GM10248 (cell line): Measurements from ENCODE around the gene RERE.
A peak's percentile ranks its signal among the peaks of the same experiment; 100 is the strongest.
"Not testable (repeated sequence)": the region's sequence is repeated elsewhere in the genome, so short reads cannot be mapped to it uniquely, and the experiment has no call there.

Source experiments
- CTCF ChIA-PET: fragments of 300-600 bp; sonication (Branson Sonifier 250); formaldehyde crosslinking; extraction: SDS; loops from one replicate; lab custom pipeline; 2021; ENCODE audit warnings: antibody characterized with exemption; lab: Yijun Ruan, JAX
- POLR2A ChIA-PET: fragments of 350-650 bp; sonication (Branson Sonifier 250); formaldehyde crosslinking; extraction: SDS; loops from one replicate; lab custom pipeline; 2020; ENCODE audit warnings: antibody characterized with exemption; lab: Yijun Ruan, JAX
- DNase-seq: peaks from one replicate; pipeline ENCODE4 v3.0.0; 2012; ENCODE audit errors: extremely low spot score
- TF ChIP-seq, protein P1 (sequence below): IDR thresholded peaks from 2 replicates; pipeline ENCODE4 v1.5.1; 2012; ENCODE audit warnings: mild to moderate bottlenecking, low read depth; ENCODE audit errors: extremely low read depth, missing control alignments, control extremely low read depth

The RERE gene

DNA sequence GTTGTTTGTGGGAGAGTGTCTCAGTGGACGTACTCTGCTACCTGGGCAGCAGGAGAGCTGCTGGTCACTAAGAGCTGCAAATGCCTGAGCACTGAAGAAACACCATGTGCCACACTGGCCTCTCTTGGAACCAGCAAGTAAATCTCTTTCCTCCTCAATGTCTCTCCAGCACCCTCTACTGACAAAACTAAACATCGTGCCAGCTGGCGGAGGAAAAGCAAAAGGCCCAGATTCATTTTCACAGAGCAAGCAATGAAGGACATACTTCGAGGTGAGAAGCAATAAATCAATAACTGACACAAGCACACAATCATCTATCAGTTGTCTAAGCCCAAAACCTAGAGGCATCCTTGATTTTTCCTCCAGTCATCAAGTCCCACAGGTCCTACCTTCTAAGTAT, 78.1 kb downstream of the RERE start:
- CTCF ChIA-PET: interaction anchor here (1.5 to 5.0 kb wide), 3 partner anchors 8 to 174 kb away, joined by 3 to 47 read pairs (median 4); no protein-coding TSS in a partner anchor
- no peak for DNase-seq
- TF ChIP-seq, protein P1, sequence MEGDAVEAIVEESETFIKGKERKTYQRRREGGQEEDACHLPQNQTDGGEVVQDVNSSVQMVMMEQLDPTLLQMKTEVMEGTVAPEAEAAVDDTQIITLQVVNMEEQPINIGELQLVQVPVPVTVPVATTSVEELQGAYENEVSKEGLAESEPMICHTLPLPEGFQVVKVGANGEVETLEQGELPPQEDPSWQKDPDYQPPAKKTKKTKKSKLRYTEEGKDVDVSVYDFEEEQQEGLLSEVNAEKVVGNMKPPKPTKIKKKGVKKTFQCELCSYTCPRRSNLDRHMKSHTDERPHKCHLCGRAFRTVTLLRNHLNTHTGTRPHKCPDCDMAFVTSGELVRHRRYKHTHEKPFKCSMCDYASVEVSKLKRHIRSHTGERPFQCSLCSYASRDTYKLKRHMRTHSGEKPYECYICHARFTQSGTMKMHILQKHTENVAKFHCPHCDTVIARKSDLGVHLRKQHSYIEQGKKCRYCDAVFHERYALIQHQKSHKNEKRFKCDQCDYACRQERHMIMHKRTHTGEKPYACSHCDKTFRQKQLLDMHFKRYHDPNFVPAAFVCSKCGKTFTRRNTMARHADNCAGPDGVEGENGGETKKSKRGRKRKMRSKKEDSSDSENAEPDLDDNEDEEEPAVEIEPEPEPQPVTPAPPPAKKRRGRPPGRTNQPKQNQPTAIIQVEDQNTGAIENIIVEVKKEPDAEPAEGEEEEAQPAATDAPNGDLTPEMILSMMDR: no peak
- POLR2A ChIA-PET: no interaction called here

DNA sequence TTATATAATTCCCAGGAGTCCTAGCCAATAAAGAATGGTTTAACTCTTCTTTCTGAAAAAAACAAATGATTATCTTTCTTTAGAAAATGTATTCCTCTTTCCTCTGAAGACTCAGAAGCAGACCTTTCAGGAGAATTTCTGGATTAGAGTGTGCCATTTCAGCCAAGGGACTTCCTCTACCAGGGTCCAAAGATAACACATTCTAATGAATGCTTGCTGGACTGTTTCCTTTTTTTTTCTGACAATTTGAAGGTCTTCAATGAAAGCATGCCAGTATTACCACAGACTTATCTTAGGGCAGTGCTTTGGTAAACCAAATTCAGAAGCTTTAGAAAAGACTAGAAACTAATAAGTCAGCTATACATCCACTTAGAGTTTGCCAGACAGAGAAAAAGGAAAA, 80.5 kb downstream of the RERE start:
- CTCF ChIA-PET: interaction anchor here (5.0 kb wide), 1 partner anchor 9 kb away, joined by 47 read pairs; no protein-coding TSS in a partner anchor
- POLR2A ChIA-PET: interaction anchor here (0.7 kb wide), 1 partner anchor 26 kb away, joined by 4 read pairs; no protein-coding TSS in a partner anchor
- TF ChIP-seq, protein P1: no peak

DNA sequence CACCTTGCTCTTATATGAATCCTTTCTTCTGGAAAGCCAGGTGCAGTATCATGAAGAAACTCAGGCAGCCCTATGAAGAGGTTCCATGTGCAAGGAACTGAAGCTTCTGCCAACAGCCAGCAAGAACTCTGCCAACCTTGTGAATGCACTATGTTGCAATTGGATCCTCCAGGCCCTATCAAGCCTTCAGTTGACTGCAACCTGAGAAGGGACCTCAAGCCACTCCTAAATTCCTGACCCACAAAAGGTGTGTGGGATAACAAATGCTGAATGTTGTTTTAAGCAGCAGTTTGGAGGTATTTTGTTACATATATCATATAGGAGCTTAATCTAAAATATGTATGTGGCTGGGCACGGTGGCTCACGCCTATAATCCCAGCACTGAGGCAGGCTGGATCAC, 84.0 kb downstream of the RERE start:
- ChIA-PET CTCF (no interaction called here), POLR2A (no interaction called here)
- TF ChIP-seq, protein P1: no peak
- DNase-seq: no peak

More for the DNA sequence above, 80.5 kb downstream of the RERE start:
- DNase-seq: no peak

DNA sequence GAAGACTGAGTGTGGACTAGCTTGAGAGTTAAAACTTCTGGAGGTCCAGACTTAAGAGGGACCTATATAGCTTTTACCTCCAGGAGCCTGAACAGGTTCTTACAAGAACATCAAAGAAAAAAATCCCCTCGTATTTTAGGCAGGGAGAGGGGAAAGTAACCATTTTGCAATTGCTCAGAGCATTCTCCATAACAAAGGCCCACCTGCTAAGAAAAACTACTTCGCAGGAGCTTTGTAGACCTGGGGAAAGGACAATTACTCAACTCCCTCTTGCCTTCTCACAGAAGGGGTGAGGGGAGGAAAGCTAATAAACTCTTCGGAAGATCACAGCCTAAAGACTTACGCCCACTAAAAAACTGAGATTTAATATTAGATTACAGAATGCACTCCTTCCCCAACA, 86.3 kb downstream of the RERE start:
- CTCF ChIA-PET: interaction anchor here (1.0 to 1.6 kb wide), 5 partner anchors 9 to 169 kb away, joined by 3 to 5 read pairs (median 4); no protein-coding TSS in a partner anchor
- POLR2A ChIA-PET: no interaction called here
- TF ChIP-seq, protein P1: no peak
- DNase-seq: no peak

DNA sequence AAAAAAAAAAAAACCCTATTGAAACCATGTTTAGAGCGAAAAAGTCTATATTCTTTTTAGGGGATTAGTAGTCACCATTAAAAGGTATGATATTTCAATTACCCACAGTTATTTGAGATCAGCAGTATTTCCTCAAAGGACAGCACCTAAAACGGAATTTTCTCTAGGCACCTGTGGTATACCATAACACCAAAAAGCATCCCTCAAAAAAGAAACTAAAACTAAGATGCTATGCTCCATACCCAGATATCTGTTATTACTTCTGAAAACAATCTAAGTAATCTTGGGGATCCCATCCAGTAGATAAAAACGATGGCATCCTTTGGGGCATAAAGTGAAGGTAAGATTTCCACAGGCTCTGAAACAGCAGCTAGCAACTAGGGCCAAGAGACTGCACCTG, 89.0 kb downstream of the RERE start:
- ChIA-PET POLR2A (interaction anchor here (0.6 kb wide), 1 partner anchor 769 kb away, joined by 3 read pairs; no protein-coding TSS in a partner anchor), CTCF (interaction anchor here (1.1 to 6.3 kb wide), 14 partner anchors 11 to 712 kb away, joined by 3 to 67 read pairs (median 4); no protein-coding TSS in a partner anchor)
- DNase-seq: no peak
- TF ChIP-seq, protein P1: no peak

DNA sequence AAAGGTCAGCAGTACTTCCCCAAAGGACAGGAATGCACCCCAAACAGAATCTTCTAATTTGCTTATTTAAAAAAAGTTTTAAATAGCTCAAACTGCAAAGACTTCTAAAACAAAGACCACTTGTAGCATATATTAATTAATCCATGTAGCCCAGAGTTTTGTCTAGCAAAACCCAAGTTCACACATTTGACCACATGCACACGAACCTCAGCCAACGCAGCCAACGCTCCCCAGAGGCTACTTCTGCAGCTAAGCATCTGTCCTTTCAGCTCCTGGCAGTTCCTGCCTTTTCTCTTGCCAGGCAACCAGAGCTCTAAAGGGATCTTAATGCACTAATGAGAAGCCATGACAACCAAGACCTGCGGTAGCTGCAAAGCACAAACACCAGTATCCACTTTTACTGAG, 89.6 kb downstream of the RERE start:
- TF ChIP-seq, protein P1: no peak
- peak; percentile 31 for DNase-seq
- ChIA-PET POLR2A (interaction anchor here (0.6 kb wide), 1 partner anchor 12 kb away, joined by 4 read pairs; no protein-coding TSS in a partner anchor), CTCF (interaction anchor here (0.8 to 6.3 kb wide), 18 partner anchors 11 to 711 kb away, joined by 3 to 67 read pairs (median 6); no protein-coding TSS in a partner anchor)

DNA sequence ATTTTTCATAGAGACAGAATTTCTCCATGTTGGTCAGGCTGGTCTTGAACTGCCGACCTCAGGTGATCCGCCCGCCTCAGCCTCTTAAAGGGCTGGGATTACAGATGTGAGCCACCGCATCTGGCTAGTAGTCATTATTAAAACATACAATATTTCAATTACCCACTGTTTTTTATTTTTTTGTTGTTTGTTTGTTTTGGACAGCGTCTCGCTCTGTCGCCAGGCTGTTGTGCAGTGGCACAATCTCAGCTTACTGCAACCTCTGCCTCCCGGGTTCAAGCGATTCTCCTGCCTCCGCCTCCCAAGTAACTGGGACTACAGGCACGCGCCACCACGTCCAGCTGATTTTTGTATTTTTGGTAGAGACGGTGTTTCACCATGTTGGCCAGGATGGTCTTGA, 90.1 kb downstream of the RERE start:
- not testable (repeated sequence) for DNase-seq
- CTCF ChIA-PET: interaction anchor here (0.8 to 6.3 kb wide), 38 partner anchors 8 to 711 kb away, joined by 3 to 67 read pairs (median 6); no protein-coding TSS in a partner anchor
- POLR2A ChIA-PET: interaction anchor here (0.6 kb wide), 1 partner anchor 11 kb away, joined by 4 read pairs; no protein-coding TSS in a partner anchor

DNA sequence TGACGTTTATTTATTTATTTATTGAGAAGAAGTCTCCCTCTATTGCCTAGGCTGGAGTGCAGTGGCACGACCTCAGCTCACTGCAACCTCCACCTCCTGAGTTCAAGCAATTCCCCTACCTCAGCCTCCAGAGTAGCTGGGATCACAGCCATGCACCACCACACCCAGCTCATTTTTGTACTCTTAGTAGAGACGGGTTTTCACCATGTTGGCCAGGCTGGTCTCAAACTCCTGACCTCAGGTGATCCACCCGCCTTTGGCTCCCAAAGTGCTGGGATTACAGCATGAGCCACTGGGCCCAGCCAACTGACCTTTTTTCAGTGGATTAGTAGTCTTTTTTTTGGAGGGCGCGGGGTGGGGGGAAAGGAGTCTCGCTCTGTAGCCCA, 90.6 kb downstream of the RERE start:
- DNase-seq, POLR2A ChIA-PET: not testable (repeated sequence)
- CTCF ChIA-PET: interaction anchor here (0.8 to 6.3 kb wide), 44 partner anchors 9 to 354 kb away, joined by 3 to 67 read pairs (median 6); no protein-coding TSS in a partner anchor
